ENCODE measurements around the gene SEMA3E.
"Not testable (repeated sequence)": the region's sequence is repeated elsewhere in the genome, so short reads cannot be mapped to it uniquely, and the experiment has no call there.

SEMA3E gene

DNA sequence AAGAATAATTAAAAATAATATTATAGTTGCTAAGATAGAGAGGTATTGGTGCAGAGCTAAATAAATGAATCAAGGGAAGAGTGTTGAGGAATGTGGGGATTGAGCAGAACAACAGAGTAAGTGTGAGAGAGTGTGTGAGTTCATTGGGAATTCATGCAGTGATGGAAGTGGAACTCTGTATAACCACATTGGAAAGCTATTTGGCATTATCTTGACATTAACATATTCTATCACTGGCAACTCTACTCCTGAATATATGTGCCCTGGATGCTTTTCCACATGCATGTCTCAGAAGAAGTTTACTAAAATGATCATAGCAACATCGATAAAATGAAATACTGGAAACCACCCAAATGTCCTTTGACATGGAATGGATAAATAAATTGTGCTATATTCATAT, 164.1 kb downstream of the SEMA3E start:
- no peak for DNase-seq

DNA sequence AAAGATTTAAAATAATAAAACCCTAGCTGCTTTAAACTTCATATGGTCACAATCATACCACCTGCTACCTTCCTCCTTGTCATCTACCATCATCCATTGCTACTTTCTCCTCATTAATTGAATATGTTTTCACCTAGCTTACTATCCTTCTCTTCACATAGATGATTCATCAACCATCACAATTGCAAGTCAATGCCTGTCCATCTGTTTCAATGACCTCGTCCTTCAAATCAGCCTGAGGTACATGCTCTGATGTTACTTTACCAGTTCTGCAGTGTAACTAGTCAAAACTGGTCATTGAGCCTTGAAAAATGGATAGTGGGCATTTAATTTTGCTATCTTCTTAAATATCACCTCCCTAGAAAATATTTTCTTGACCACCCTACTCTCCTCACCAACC, 164.7 kb downstream of the SEMA3E start:
- DNase-seq = no peak

GRCh38 chr7:83478616-83479015, 170.3 kb downstream of the SEMA3E start:
- DNase-seq = no peak

DNA sequence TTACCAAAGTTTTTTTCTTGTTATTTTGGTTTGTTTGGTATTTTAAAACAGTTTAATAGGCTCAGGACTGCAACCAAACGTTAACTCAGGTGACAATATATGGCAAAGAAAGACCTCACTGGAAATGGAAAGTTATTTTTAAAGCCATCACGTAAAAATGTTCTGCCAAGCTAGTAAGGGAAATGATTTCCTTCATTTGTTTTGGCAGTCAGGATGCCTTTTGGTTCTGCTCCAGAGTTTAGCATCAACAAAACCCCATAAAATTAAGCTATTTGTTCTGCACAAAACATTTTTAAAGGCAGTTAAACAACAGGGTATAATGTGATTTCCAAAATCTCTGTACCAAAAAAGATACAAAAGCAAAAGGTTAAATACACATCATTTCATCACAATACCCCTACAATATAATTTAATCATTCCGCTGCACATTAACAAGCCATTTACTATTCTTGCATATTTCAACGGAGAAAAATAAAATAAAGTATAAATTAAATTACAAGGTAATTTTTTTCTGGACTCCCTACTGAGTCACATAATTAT, 172.4 kb downstream of the SEMA3E start:
- no peak for DNase-seq

- DNase-seq = no peak
Measured at GRCh38 chr7:83475420-83475819, 173.5 kb downstream of the SEMA3E start.

GRCh38 chr7:83472376-83472775, 176.6 kb downstream of the SEMA3E start:
- no peak for DNase-seq

GRCh38 chr7:83469491-83469890, 179.4 kb downstream of the SEMA3E start:
- DNase-seq = no peak

DNA sequence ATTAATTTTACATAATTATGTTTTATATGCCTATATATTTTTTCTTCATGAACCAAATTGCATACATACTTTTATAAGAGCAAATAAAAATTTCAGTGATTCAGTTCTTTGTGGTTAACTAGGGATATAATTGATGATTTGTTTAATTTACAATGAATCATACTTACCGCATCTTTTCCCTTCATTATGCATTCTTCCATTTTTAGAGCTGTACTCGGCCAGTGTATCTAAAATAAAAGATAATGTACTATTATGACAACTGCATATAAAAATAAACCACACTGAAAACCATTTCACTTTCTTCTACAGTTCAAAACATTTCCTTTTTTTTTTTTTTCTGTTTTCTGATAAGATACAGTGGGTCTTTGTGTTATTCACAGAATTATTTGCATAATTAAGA, 179.9 kb downstream of the SEMA3E start:
- DNase-seq = no peak

- peak; percentile 63 for DNase-seq
Measured at GRCh38 chr7:83468251-83468739, 180.6 kb downstream of the SEMA3E start.

DNA sequence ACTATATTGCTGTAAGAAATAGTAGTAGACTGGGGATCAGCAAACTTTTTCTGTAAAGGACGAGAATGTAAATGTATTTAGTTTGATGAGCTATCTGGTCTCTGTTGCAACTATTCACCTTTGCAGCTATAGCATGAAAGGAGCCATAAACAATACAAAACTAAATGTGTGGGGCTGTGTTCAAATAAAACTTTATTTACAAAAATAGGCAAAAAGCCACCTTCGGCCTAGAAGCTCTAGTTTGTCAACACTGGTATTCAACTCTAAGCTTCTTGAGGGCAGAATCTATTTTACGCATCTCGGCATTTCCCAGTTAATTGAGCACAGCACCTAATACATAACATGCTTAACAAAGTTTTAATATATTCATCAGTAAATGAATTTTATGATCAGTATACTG, 181.4 kb downstream of the SEMA3E start:
- DNase-seq = no peak

DNA sequence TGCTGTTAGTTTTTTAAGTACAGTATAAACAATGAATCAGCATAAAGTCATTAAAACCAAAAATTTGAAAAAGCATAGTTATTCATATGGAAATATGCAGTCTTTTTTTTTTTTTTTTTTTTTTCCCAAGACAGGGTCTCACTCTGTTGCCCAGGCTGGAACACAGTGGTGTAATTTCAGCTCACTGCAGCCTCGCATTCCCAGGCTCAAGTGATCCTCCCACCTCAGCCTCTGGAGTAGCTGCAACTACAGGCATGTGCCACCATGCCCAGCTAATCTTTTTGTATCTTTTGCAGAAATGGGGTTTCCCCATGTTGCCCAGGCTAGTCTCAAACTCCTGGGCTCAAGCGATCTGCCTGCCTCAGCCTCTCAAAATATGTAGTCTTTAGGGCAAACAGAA, 182.0 kb downstream of the SEMA3E start:
- DNase-seq = no peak

- DNase-seq = no peak
Measured at GRCh38 chr7:83466187-83466923, 182.6 kb downstream of the SEMA3E start.

DNA sequence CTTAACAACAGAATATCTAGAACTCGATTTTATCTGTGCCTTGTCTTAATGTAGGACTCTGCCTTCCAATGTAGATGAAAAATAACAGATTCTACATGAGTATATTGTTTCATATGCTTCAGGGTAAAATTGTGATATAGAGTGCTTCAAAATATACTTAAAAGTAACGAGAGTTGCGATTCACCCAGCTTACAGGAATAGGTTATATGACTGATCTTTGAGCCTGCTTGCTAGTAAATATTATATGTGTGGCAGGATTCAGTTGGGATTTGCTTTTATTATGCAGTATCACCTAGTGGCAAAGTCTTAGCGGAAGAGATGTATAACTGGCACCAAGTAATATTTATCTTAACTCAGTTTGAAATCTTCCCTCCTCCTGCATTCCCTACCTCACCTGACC, 183.3 kb downstream of the SEMA3E start:
- DNase-seq = no peak

GRCh38 chr7:83461820-83462219, 187.1 kb downstream of the SEMA3E start:
- not testable (repeated sequence) for DNase-seq

DNA sequence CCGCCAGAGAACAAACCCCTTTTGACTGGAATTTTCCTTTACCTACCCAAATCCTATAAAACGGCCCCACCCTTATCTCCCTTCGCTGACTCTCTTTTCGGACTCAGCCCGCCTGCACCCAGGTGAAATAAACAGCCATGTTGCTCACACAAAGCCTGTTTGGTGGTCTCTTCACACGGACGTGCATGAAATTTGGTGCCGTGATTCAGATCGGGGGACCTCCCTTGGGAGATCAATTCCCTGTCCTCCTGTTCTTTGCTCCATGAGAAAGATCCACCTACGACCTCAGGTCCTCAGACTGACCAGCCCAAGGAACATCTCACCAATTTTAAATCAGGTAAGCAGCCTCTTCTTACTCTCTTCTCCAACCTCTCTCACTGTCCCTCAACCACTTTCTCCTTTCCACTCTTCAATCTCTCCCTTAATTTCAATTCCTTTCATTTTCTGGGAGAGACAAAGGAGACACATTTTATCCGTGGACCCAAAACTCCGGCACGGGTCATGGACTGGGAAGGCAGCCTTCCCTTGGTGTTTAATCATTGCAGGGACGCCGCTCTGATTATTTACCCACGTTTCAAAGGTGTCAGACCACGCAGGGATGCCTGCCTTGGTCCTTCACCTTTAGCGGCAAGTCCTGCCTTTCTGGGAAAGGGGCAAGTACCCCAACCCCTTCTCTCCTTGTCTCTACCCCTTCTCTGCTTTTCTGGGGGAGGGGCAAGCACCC, 188.8 kb downstream of the SEMA3E start:
- not testable (repeated sequence) for DNase-seq

DNA sequence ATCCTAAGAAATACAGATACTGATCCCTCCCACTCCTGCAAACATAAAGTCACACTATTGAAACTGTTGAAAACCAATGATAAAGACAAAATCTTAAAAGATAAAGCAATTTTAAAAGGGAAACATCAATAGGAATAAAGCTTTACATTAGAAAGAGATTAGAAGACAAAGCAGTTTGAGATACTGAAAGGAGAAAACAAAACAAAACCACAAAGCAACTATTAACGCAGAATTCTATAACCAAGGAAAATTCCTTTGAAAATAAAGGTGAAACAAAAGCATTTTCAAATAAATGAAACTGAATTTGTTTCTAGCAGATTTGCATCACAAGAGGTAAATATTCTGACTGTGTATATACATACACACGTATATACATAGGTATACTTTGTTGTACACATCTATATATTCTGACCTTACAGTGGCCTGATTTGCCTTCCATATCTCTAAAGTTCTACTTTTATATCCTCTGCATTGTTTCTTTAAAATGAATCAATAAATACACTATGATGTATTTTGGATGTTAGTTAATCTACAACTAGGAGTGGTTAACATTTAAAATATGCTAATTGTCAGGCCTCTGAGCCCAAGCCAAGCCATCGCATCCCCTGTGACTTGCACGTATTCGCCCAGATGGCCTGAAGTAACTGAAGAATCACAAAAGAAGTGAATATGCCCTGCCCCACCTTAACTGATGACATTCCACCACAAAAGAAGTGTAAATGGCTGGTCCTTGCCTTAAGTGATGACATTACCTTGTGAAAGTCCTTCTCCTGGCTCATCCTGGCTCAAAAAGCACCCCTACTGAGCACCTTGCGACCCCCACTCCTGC, 189.6 kb downstream of the SEMA3E start:
- not testable (repeated sequence) for DNase-seq

- DNase-seq = no peak
Measured at GRCh38 chr7:83457022-83457892, 191.7 kb downstream of the SEMA3E start.

GRCh38 chr7:83456413-83456812, 192.5 kb downstream of the SEMA3E start:
- DNase-seq = no peak

GRCh38 chr7:83455612-83456011, 193.3 kb downstream of the SEMA3E start:
- DNase-seq = no peak

DNA sequence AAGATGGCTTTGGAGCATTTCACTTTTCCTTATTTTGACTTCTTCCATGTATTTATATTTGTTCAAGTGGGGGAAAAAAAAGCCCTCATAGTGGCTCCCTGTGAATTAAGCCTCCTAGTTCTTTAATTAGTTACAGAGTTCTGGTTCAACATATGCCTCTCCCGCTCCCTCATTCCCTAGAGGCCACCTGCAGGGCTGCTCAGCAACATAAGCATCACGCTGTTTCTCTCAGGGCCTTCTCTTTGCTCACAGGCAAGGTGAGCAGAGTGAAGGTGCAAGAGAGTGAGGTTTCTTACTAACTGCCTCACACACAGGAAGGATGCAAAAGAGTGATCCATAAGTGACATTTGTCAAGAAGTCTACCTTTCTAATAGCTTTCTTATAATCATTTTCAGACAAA, 196.7 kb downstream of the SEMA3E start:
- no peak for DNase-seq

DNA sequence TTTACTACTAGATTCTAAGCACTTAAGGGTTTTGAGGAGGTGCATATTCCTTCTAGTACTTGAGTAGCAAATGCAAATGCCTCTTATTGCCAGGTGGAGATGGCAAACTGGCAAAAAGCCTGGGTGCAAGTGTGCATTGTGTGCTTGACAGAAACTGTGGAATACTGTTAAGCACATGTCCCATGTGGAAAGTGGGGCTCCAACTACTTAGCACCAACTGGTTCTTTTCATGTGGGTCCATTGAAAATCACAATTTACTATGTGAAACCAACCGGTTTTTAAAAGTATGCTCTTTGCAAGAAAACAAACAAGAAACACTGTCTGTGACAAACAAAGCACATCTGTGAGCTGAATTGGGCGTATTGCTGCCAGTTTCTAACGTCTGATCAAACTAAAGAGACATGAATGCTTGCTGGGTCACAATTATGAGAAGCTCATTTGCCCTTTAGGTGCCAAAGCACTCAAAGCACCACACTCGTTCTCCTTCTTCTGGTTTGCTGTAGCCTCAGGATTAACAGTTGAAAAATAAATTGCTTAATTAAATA, 197.4 kb downstream of the SEMA3E start:
- DNase-seq = no peak

- DNase-seq = no peak
Measured at GRCh38 chr7:83449781-83450180, 199.2 kb downstream of the SEMA3E start.

Measured in right hindlimb (tissue), 1 donor.